GM19351 (cell line): Measurements from ENCODE around the gene PNLIPRP1.

Source experiments
- ATAC-seq: cut with Tn5 transposase; IDR thresholded peaks from one replicate; pipeline ENCODE4 v1.9.1; 2021; ENCODE audit warnings: mild to moderate bottlenecking, moderate library complexity; ENCODE audit not compliant: unreplicated experiment

PNLIPRP1 gene

DNA sequence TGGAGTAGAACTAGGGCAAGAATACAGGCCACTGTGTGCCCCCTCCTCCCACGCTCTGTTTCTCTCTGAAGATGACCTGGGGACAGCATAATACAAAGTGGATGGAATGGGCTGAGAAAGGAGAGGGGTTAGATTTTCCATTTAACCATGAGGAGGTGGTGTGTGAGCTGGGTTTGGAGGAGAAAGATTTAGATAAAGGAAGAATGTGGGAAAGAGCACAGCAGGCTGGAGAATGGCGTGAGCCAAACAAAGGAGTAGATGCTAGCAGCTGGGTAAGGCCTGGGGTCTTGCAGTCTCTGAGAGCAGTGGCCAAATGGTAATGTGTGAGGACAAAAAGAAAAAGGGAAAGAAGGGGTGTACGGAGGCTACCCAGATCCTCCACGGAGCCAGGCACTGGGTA lies 38.6 kb downstream of the PNLIPRP1 start:
- no peak for ATAC-seq

DNA sequence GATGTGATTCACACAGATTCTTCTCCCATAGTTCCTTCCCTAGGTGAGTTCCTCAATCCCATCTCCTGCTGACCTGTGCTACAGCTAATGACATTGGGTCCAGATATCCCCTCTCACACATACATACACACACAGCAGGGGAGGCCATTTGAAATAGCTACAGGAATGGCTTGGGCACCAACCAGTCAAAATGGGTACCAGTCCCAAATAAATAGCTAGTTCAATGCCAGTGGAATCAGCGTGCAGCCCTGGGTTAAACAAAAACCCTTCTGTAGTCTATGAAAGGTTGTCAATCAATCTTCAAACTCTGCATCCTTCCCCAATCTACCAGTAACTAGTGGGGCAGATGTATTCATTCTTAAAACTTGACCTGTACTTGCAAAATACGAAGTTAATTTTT lies 39.3 kb downstream of the PNLIPRP1 start:
- ATAC-seq = no peak

DNA sequence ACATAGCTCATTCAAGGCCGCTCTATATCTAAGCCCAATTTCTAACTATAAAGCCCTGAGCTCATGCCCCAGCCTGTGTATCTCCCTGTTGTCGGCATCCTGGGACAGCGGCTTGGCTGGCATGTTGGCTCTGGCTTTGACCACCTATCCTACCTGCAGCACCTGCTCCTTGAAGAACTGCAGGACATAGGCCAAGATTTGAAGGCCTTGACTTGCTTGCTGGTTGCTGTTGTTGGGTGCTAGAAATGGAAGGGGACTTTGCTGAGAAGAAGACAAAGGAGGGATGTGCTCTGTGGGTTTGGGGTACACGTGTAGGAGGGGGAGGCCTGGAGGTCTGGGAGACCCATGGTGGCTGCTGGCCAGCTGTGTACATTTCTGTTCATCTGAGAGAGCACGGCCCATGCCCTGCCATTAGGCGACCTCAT lies 41.1 kb downstream of the PNLIPRP1 start:
- no peak for ATAC-seq

DNA sequence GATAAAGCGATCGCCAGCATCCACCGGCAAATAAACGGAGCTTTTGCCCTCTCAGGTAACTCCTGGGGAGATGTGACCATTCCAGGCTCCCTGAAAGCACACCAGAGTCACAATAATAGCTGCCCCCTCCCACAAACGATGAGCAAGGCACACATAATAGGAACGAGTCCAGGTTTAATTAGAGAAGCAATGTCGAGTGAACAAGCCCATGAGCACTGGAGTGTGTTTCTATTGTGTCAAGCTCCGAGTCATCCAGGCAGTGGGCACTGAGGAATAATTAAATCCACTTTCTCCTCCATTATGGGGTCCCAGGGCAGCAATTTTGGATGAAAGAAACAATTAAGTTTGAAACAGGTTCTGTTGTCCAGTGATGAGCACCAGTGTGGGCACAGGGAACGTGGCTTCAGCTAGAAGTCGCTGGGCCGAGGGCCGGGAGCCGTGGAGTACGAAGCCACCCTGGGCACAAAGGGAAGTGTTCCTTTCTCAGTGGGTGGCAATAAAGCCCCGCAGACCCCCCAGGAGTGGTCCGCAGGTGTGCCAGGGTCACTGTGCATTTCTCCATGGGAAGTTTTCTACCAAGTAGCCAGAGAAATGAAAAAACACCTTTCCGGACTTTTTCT lies 41.9 kb downstream of the PNLIPRP1 start:
- ATAC-seq = no peak

DNA sequence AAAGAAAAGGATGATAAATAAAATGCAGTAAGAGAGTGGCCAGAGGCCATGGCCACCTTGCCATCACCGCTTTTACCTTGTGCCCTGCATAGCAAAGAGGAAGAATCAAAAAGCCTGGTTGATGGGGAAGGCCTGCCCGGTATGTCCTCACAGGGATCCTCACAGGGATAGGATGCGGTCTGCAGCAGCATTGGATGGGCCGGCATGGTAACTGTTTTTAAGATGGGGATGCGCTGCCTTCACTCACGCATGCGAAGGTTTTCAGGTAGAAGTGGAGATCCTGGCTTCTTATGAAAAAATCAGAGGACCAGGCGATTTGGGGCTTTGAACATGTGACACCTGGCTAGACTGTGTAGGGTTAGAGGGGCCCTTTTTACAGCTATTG lies 42.4 kb downstream of the PNLIPRP1 start:
- no peak for ATAC-seq

DNA sequence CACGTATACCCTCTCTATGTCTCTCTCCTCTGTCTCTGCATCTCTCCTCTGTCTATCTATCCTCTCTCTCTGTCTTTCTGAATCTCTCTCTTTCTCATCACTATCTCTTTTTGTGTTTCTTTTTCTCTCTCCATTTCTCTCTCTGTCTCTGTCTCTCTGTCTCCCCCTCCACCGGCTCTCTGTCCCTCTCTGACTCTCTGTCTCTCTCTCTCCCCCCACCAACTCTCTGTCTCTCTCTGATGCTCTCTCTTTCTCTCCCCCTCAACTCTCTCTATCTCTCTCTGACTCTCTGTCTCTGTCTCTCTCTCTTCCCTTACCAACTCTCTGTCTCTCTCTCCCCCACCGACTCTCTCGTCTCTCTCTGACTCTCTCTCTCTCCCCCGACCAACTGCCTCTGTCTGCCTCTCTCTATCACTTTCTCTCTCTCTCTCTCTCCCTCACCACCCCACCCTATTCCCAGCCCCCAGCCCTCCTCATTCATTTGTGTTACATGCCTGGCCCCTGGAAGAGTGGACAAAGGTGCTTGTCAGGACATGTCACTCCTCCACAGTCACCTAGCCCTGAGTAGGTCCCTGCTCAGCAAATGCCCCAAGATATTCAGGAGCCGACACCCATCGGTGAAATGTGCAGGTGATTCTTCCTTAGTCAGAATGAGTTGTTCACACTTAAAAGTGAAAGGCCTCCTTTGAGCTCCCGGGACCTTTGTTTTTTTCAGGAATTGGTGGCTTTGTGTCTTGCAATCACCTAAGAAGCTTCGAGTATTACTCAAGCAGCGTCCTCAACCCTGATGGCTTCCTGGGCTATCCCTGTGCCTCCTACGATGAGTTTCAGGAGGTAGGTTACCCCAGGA lies 43.6 kb downstream of the PNLIPRP1 start:
- no peak for ATAC-seq

DNA sequence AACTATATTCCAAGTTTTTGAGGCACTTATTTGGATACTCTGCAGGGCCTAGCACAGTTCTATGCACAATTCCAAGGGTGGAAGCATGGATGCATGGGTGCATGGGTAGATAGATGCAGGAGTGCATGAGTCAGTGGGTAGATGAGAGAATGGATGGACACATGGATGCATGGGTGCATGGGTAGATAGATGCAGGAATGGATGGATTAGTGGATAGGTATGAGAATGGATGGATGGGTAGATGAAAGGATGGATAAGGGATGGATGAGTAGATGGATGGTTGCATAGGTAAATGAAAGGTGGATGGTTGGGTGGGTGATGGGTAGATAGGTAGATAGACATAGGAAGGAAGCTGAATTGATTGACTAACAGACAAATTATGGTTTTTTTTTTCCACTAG lies 45.6 kb downstream of the PNLIPRP1 start:
- ATAC-seq = no peak

DNA sequence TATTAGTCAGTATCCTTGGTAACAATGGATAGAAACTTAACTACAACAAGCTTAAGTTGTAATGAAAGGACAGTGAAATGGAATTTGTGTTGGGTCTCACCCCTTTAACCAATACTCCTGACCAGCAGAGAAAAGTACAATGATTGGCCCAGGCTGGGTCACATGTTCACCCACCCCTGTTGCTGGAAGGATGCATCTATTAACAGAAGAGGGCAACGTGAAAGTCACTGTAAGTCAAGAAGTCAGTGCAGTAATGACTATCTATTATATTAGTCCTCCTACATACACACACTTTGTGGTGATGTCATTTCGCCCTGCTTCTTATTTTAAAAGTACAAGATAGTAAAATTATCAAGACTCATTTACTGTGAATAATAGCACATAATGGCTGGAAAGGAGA lies 46.2 kb downstream of the PNLIPRP1 start:
- ATAC-seq = no peak

DNA sequence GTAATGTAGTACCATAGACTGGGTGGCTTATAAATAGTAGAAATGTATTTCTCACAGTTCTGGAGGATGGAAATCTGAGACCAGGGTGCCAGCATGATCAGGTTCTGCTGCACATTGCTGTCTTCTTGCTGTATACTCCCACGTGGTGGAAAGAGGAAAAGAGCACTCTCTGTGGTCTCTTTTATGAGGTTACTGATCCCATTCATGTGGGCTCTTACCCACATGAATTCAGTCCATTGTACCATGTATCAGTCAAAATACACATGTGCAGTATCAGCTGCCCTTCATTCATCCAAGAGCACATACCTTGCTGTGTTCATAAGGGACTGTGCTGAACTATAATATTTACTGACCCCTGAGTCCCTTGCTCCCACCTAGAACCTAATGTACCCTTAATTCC lies 47.1 kb downstream of the PNLIPRP1 start:
- ATAC-seq = peak; percentile 67

DNA sequence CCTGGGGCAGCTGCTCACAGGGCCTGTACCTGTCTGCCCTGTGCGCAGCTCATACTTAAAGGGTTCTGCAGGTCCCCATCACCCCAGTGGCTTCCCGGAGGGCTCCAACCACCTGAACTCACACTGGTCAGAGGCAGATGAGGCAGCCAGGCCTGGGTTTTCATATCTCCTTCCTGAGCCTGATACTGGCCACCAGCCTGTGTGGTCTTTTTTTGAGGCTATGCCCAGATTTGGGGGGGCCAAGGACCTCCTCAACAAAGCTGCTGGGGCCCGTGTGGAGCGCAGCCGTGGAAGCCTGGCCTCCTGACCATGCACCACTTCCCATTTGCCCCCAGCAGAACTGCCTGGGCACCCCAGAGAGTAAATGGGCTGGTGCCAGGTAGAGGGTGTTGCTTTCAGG lies 55.7 kb downstream of the PNLIPRP1 start:
- no peak for ATAC-seq

DNA sequence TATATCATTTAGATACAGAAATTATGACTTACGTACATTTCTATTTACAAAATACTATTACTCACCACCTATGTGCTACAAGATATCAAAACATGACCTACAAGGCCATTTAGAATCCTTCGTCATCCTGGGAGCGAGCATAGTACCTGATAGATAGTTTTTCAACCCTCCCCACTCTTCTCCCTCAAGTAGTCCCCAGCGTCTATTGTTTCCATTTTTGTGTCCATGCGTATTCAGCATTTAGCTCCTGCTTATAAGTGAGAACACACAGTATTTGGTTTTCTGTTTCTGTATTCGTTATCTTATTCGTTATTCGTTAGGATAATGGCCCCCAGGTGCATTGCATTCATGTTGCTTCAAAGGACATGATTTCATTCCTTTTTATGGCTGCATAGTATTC lies 58.1 kb downstream of the PNLIPRP1 start:
- no peak for ATAC-seq

DNA sequence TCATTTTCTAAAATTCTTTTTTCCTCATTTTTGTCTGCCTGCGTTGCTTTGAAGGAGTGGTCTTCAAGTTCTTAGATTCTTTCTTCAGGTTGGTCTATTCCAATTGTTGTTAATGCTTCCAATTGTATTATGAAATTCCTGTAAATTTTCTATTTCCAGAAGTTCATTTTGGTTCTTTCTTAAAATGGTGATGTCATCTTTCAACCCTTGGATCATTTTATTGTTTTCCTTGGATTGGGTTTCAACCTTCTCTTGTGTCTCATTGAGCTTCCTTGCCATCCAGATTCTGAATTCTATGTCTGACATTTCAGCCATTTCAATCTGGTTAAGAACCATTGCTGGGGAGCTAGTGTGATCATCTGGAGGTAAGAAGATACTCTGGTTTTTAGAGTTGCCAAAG lies 63.1 kb downstream of the PNLIPRP1 start:
- no peak for ATAC-seq

DNA sequence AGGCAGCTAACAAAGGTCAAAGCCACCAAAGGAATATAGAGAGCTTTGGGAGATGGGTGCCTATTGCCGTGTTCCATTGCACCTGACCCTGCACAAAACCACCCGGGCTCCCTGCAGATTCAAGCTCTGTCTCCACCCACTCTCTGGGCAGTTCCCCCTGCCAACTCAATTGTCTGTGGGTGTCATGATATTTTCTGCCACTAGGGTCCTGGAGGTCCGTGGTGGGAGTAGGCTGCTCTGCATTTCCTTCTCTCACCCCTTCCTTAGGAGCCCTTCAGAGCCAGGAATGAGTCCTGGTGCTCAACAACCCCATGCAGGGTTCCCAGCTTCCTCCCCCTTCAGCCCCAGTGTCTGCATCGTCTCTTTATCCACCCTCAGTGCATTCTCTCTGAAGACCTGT lies 64.1 kb downstream of the PNLIPRP1 start:
- ATAC-seq = peak; percentile 88

DNA sequence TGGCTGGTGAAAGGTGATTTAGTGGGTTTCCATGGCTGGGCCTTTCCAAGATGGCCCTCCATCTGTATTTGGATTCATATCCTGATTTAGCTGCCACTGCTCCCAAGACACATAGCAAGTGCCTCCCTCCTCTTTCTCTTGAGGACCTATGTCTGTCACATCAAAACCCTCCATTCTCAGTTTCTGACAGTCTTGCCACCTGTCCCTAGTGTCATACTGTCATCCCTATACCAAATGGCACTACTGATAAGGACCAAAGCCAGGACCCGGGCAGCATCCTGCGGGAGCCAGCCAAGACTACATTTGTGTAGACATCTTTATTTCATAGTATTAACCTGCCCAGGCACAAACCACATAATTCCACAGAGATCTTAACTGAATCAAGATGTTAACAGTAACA lies 64.8 kb downstream of the PNLIPRP1 start:
- no peak for ATAC-seq

DNA sequence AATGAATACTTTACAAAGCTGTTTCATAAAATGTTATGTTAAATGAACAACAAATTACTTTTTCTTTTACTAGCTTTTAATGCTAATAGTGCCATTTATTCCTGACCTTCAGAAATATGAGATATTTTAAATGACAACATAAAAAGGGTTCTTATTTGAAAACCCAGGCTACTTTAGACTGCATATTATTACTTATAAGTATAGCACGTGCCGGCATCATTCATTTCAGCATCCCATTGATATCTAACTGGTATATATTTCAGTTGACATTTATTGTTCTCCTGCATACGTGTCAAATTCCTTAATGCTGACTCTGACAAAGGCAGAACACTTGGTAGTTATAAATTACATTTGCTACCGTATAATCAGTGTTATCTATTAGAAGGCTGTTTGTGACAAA lies 65.3 kb downstream of the PNLIPRP1 start:
- ATAC-seq = no peak

DNA sequence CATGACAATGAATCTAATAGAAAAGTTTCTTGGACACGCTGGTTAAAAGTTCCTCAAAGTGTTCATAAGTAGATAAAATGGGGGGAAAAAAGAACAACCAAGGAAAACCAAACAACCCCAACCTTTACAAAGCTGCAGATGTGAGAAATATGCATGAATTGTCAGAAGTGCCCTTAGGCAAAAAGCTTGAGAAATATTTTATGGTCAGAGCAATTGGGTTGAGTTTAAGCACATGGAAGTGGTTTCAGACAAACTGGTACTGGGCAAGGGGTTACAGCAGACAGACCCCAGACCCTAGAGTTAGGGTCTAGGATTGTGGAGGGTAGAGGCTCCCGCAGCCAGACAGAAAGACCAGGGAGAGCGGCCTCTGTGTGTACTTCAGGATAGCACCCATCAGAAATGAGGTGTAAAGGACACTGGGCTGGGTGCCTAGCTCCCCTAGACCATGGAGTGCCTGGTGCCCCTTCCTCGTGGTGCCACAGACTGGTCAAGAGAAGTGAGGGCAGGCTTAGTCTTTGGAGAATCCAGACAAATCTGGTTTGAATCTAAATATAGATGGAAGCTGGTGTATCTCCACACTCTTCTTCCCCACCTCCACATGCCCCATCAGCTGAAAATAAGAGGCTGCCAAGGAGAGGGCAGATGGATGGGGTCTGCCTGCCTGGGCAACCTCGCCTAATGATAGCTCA lies 67.2 kb downstream of the PNLIPRP1 start:
- ATAC-seq = no peak
